Measurements from ENCODE around the gene DHX40.

- TF ChIP-seq CTCF (IDR thresholded peaks at IDR 0.05) = no peak
- no peak for TF ChIP-seq POLR2A (IDR thresholded peaks at IDR 0.05)
Observed at GRCh38 chr17:59558039-59558438, 7.4 kb upstream of the DHX40 start.

Data from body of pancreas (tissue), 4 donors.